ENCODE measurements around the gene CALML4. TPM values are rescaled to one million over a fixed set of nuclear protein-coding genes. Genes with fewer than 3 reads are reported as not detected.

The CALML4 gene
- total and polyA plus RNA-seq, 4 donors: 3.6 to 8.0 (median 6.5) TPM

GRCh38 chr15:68230157-68231100 lies 25.3 kb upstream of the CALML4 start (continued):
- TF ChIP-seq HNF4G (IDR thresholded peaks at IDR 0.05) (no peak), HNF4A (conservative IDR thresholded peaks at IDR 0.05) (no peak)

DNA sequence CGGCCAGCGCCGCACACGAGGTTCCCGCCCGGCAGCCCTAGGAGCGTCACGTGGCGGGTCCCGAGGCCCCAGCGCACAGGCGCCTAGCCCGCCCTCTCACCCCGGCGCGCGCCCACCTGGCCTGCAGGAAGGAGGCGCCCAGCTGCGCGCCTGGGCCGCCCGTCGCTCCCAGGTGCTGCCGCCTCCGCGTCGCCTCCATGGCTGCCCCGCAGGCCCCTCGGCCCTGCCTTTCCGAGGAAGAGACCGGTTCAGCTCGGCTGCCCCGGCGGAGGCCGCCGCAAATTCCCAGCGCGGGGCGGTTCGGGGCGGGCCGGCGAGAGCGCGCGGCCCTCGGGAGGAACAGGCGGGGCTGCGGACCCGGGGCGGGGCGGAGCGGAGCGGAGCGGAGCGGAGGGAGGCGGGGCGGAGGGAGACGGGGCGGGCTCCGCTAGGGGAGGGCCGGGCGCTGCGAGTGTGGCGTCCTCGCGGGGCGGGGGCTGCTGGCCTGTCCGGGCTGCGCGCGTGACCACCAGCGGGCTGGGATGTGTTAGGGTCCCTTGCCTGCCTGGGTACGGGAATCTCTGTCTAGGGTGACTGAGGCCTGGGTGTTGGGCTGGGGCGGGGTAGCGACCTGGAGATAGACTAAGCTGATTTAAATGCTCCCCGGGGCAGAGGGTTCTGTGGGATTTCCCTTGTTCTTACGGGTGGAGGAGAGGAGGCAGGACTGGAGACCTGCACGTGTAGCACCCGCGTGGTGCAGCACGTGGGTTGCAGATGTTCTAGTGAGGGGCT lies 24.4 kb upstream of the CALML4 start, which contains the start of gene CLN6:
Gene CLN6 (minus strand): TSS at position 343 of the 771 bp plus-strand sequence. CDS start 144 bp downstream, at position 199.
- under 1% methylated on average over 82 of the region's 82 CpGs for WGBS
- Histone ChIP-seq H3K27me3 (ENCODE audit: control insufficient read depth in 4 of 4, insufficient read depth in 4 of 4, low read length in 3 of 4) (no peaks in the 10 kb centered on the region), H3K9me3 (ENCODE audit: control insufficient read depth in 4 of 4, low read length in 3 of 4) (no peaks in the 10 kb centered on the region), H3K4me1 (ENCODE audit: control insufficient read depth in 4 of 4, insufficient read depth in 4 of 4, low read length in 3 of 4) (peaks cover 8 to 26% (median 21%) of the 10 kb centered on the region in 4 donors), H3K36me3 (ENCODE audit: control insufficient read depth in 4 of 4, insufficient read depth in 3 of 4, low read depth in 1 of 4, low read length in 3 of 4) (no peaks in the 10 kb centered on the region), H3K4me3 (ENCODE audit: low read depth in 1 of 3, low read length in 3 of 3) (peak within 1 kb of the TSS; percentile 66 to 87 (median 87)), H3K27ac (ENCODE audit: low read depth in 1 of 2, low read length in 2 of 2) (peak within 1 kb of the TSS; percentile 88 to 91), H3K9ac (ENCODE audit: low read depth in 1 of 2, low read length in 2 of 2) (peak within 1 kb of the TSS; percentile 48 to 60)
- peak; percentile 36 for TF ChIP-seq SP1 (IDR thresholded peaks at IDR 0.05)
- no peak for TF ChIP-seq EGR1 (IDR thresholded peaks at IDR 0.05; ENCODE audit: low read depth in 2 of 2)
- TF ChIP-seq GABPA (IDR thresholded peaks at IDR 0.05 in 1 of 2, conservative IDR thresholded peaks at IDR 0.05 in 1 of 2): no peak
- TF ChIP-seq RXRA (IDR thresholded peaks at IDR 0.05): peak in 1 of 2 donors; percentile 15
- no peak for TF ChIP-seq FOXA2 (IDR thresholded peaks at IDR 0.05)
- no peak for TF ChIP-seq ATF3 (IDR thresholded peaks at IDR 0.05)
- TF ChIP-seq, protein P1, sequence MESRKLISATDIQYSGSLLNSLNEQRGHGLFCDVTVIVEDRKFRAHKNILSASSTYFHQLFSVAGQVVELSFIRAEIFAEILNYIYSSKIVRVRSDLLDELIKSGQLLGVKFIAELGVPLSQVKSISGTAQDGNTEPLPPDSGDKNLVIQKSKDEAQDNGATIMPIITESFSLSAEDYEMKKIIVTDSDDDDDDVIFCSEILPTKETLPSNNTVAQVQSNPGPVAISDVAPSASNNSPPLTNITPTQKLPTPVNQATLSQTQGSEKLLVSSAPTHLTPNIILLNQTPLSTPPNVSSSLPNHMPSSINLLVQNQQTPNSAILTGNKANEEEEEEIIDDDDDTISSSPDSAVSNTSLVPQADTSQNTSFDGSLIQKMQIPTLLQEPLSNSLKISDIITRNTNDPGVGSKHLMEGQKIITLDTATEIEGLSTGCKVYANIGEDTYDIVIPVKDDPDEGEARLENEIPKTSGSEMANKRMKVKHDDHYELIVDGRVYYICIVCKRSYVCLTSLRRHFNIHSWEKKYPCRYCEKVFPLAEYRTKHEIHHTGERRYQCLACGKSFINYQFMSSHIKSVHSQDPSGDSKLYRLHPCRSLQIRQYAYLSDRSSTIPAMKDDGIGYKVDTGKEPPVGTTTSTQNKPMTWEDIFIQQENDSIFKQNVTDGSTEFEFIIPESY (IDR thresholded peaks at IDR 0.05): no peak
- TF ChIP-seq HNF4G (IDR thresholded peaks at IDR 0.05): no peak
- peak in 1 of 2 donors; percentile 19 for TF ChIP-seq HNF4A (conservative IDR thresholded peaks at IDR 0.05)
- no peak for TF ChIP-seq RAD21 (IDR thresholded peaks at IDR 0.05)
- TF ChIP-seq FOXA1 (IDR thresholded peaks at IDR 0.05): no peak
- no peak for TF ChIP-seq JUND (IDR thresholded peaks at IDR 0.05)
- TF ChIP-seq, protein P2, sequence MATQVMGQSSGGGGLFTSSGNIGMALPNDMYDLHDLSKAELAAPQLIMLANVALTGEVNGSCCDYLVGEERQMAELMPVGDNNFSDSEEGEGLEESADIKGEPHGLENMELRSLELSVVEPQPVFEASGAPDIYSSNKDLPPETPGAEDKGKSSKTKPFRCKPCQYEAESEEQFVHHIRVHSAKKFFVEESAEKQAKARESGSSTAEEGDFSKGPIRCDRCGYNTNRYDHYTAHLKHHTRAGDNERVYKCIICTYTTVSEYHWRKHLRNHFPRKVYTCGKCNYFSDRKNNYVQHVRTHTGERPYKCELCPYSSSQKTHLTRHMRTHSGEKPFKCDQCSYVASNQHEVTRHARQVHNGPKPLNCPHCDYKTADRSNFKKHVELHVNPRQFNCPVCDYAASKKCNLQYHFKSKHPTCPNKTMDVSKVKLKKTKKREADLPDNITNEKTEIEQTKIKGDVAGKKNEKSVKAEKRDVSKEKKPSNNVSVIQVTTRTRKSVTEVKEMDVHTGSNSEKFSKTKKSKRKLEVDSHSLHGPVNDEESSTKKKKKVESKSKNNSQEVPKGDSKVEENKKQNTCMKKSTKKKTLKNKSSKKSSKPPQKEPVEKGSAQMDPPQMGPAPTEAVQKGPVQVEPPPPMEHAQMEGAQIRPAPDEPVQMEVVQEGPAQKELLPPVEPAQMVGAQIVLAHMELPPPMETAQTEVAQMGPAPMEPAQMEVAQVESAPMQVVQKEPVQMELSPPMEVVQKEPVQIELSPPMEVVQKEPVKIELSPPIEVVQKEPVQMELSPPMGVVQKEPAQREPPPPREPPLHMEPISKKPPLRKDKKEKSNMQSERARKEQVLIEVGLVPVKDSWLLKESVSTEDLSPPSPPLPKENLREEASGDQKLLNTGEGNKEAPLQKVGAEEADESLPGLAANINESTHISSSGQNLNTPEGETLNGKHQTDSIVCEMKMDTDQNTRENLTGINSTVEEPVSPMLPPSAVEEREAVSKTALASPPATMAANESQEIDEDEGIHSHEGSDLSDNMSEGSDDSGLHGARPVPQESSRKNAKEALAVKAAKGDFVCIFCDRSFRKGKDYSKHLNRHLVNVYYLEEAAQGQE (IDR thresholded peaks at IDR 0.05): no peak
- TF ChIP-seq TAF1 (conservative IDR thresholded peaks at IDR 0.05): no peak
- no peak for TF ChIP-seq YY1 (IDR thresholded peaks at IDR 0.05)
- TF ChIP-seq, protein P3, sequence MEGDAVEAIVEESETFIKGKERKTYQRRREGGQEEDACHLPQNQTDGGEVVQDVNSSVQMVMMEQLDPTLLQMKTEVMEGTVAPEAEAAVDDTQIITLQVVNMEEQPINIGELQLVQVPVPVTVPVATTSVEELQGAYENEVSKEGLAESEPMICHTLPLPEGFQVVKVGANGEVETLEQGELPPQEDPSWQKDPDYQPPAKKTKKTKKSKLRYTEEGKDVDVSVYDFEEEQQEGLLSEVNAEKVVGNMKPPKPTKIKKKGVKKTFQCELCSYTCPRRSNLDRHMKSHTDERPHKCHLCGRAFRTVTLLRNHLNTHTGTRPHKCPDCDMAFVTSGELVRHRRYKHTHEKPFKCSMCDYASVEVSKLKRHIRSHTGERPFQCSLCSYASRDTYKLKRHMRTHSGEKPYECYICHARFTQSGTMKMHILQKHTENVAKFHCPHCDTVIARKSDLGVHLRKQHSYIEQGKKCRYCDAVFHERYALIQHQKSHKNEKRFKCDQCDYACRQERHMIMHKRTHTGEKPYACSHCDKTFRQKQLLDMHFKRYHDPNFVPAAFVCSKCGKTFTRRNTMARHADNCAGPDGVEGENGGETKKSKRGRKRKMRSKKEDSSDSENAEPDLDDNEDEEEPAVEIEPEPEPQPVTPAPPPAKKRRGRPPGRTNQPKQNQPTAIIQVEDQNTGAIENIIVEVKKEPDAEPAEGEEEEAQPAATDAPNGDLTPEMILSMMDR (IDR thresholded peaks at IDR 0.05; ENCODE audit: low read depth, low read length, missing input control): no peak
- TF ChIP-seq, protein P4, sequence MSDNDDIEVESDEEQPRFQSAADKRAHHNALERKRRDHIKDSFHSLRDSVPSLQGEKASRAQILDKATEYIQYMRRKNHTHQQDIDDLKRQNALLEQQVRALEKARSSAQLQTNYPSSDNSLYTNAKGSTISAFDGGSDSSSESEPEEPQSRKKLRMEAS (IDR thresholded peaks at IDR 0.05): peak; percentile 13
- no peak for TF ChIP-seq NR2F2 (IDR thresholded peaks at IDR 0.05)
- DNase-seq (ENCODE audit: low spot score): peak; percentile 88

All from liver (tissue), 9 donors.